ENCODE measurements around the gene MSI2. TPM values are rescaled to one million over a fixed set of nuclear protein-coding genes. Genes with fewer than 3 reads are reported as not detected.

The MSI2 gene
- total and polyA plus RNA-seq, 2 experiments from 2014 or later: 18.9 to 41.8 TPM

GRCh38 chr17:57328109-57328882 lies 72.0 kb downstream of the MSI2 start:
- no peak for TF ChIP-seq EZH2 (IDR thresholded peaks at IDR 0.05; ENCODE audit: low read depth, unreplicated experiment)
- TF ChIP-seq POLR2AphosphoS5 (IDR thresholded peaks at IDR 0.05; ENCODE audit: low read depth): no peak
- TF ChIP-seq JUNB (IDR thresholded peaks at IDR 0.05; ENCODE audit: unreplicated experiment): no peak
- no peak for TF ChIP-seq STAT1 (IDR thresholded peaks at IDR 0.05; ENCODE audit: unreplicated experiment)
- no peak for TF ChIP-seq CTCF (conservative IDR thresholded peaks at IDR 0.05; ENCODE audit: low read depth in 2 of 2)
- no peak for TF ChIP-seq CREB1 (CRISPR knock-in tag; IDR thresholded peaks at IDR 0.05; ENCODE audit: low read depth)
- TF ChIP-seq REST (IDR thresholded peaks at IDR 0.05; ENCODE audit: unreplicated experiment): no peak
- TF ChIP-seq ZNF114 (CRISPR knock-in tag; IDR thresholded peaks at IDR 0.05): no peak
- TF ChIP-seq ZNF331 (CRISPR knock-in tag; IDR thresholded peaks at IDR 0.05; ENCODE audit: low read depth): no peak
- TF ChIP-seq NANOG (IDR thresholded peaks at IDR 0.05; ENCODE audit: borderline replicate concordance): no peak
- no peak for TF ChIP-seq ETS1 (IDR thresholded peaks at IDR 0.05)
- TF ChIP-seq EZH2phosphoT487 (IDR thresholded peaks at IDR 0.05; ENCODE audit: unreplicated experiment): no peak
- no peak for TF ChIP-seq ZNF462 (CRISPR knock-in tag; IDR thresholded peaks at IDR 0.05)
- Histone ChIP-seq H3K4me2 (no peak overlapping the region), H3K79me2 (replicated peaks; ENCODE audit: insufficient read depth) (peaks cover 17% of the 10 kb centered on the region), H3K27ac (ENCODE audit: low read depth) (no peak overlapping the region), H3K36me3 (ENCODE audit: insufficient read depth) (no peaks in the 10 kb centered on the region), H4K20me1 (replicated peaks; ENCODE audit: insufficient read depth) (peaks cover 13% of the 10 kb centered on the region), H3F3A (replicated peaks; ENCODE audit: low read depth) (no peaks in the 10 kb centered on the region), H3K27me3 (ENCODE audit: insufficient read depth) (no peaks in the 10 kb centered on the region), H2AFZ (no peak overlapping the region), H3K9me2 (ENCODE audit: insufficient read depth) (no peaks in the 10 kb centered on the region), H3K4me1 (ENCODE audit: insufficient read depth) (0 out of 2 replicates have a peak, but pooled peaks cover 2% of the 10 kb centered on the region), H3K4me3 (no peak overlapping the region)
- H3K36me3 Mint-ChIP-seq (ENCODE audit: low read depth): no peaks in the 10 kb centered on the region; the same call in 1 of the 3 replicates
- H3K27ac Mint-ChIP-seq: no peak overlapping the region
- H3K4me1 Mint-ChIP-seq: peaks cover 15% of the 10 kb centered on the region
- ATAC-seq (no peak), DNase-seq (ENCODE audit: low spot score) (no peak)
- H3K4me3 Mint-ChIP-seq: no peak overlapping the region
- H3K27me3 Mint-ChIP-seq (ENCODE audit: insufficient read depth, low read depth, poor library complexity): peaks cover 13% of the 10 kb centered on the region
- no peaks in the 10 kb centered on the region for H3K9me3 Mint-ChIP-seq

Data from GM23338 (cell line).